ENCODE results near the gene TIMM29. TPM values are rescaled to one million over a fixed set of nuclear protein-coding genes. Genes with fewer than 3 reads are reported as not detected.

TIMM29 gene
- total RNA-seq, 3 donors from 2014 or later (not counting 1 experiment from before 2014, with no cell fraction given) = 20.7 to 30.9 (median 24.1) TPM

- H3K4me3 Mint-ChIP-seq = no peak overlapping the region
- TF ChIP-seq CTCF (IDR thresholded peaks at IDR 0.05) = no peak
- Histone ChIP-seq H3K27me3 (ENCODE audit: control insufficient read depth, insufficient read depth, low read length) (no peaks in the 10 kb centered on the region), H3K9me3 (ENCODE audit: control insufficient read depth, insufficient read depth, low read length) (no peaks in the 10 kb centered on the region), H3K4me3 (ENCODE audit: low read length) (no peak overlapping the region), H3K4me1 (ENCODE audit: control insufficient read depth, insufficient read depth, low read length) (no peaks in the 10 kb centered on the region), H3K27ac (ENCODE audit: low read length) (no peak overlapping the region), H3K36me3 (ENCODE audit: control insufficient read depth, insufficient read depth, low read length) (peaks cover 22% of the 10 kb centered on the region)
- H3K4me1 Mint-ChIP-seq = no peaks in the 10 kb centered on the region
- 95% methylated on average over 19 of the region's 19 CpGs for WGBS (ENCODE audit: insufficient coverage)
- H3K36me3 Mint-ChIP-seq = no peaks in the 10 kb centered on the region
- ATAC-seq = no peak
- DNase-seq = no peak
- no peak overlapping the region for H3K27ac Mint-ChIP-seq
- no peaks in the 10 kb centered on the region for H3K9me3 Mint-ChIP-seq
- H3K27me3 Mint-ChIP-seq (ENCODE audit: low read depth in 2 of 2) = no peaks in the 10 kb centered on the region
- intact Hi-C loops (cut with micrococcal nuclease) = no loop called here
Observed at GRCh38 chr19:10915130-10916091, 13.2 kb upstream of the TIMM29 start.

GRCh38 chr19:10916602-10917001, 12.0 kb upstream of the TIMM29 start:
- no peak for DNase-seq
- Histone ChIP-seq H3K4me3 (ENCODE audit: low read length) (no peak overlapping the region), H3K9me3 (ENCODE audit: control insufficient read depth, insufficient read depth, low read length) (no peaks in the 10 kb centered on the region), H3K4me1 (ENCODE audit: control insufficient read depth, insufficient read depth, low read length) (no peaks in the 10 kb centered on the region), H3K27ac (ENCODE audit: low read length) (no peak overlapping the region), H3K27me3 (ENCODE audit: control insufficient read depth, insufficient read depth, low read length) (no peaks in the 10 kb centered on the region), H3K36me3 (ENCODE audit: control insufficient read depth, insufficient read depth, low read length) (peaks cover 22% of the 10 kb centered on the region)
- H3K27ac Mint-ChIP-seq = no peak overlapping the region
- no peaks in the 10 kb centered on the region for H3K9me3 Mint-ChIP-seq
- ATAC-seq = no peak
- no peaks in the 10 kb centered on the region for H3K27me3 Mint-ChIP-seq (ENCODE audit: low read depth in 2 of 2)
- intact Hi-C loops (cut with micrococcal nuclease) = no loop called here
- 99% methylated on average over 6 of the region's 6 CpGs for WGBS (ENCODE audit: insufficient coverage)
- H3K36me3 Mint-ChIP-seq = no peaks in the 10 kb centered on the region
- H3K4me1 Mint-ChIP-seq = no peaks in the 10 kb centered on the region
- H3K4me3 Mint-ChIP-seq = no peak overlapping the region
- TF ChIP-seq CTCF (IDR thresholded peaks at IDR 0.05) = no peak

GRCh38 chr19:10918359-10918758, 10.3 kb upstream of the TIMM29 start:
- no peaks in the 10 kb centered on the region for H3K9me3 ChIP-seq (ENCODE audit: control insufficient read depth, insufficient read depth, low read length)
- no peaks in the 10 kb centered on the region for H3K4me1 ChIP-seq (ENCODE audit: control insufficient read depth, insufficient read depth, low read length)
- intact Hi-C loops (cut with micrococcal nuclease) = no loop called here
- peaks cover 18% of the 10 kb centered on the region for H3K36me3 ChIP-seq (ENCODE audit: control insufficient read depth, insufficient read depth, low read length)
- Mint-ChIP-seq H3K36me3 (no peaks in the 10 kb centered on the region), H3K4me3 (no peak overlapping the region), H3K27ac (no peak overlapping the region), H3K4me1 (no peaks in the 10 kb centered on the region), H3K9me3 (no peaks in the 10 kb centered on the region), H3K27me3 (ENCODE audit: low read depth in 2 of 2) (no peaks in the 10 kb centered on the region)
- ATAC-seq = no peak
- no peak for DNase-seq
- H3K27me3 ChIP-seq (ENCODE audit: control insufficient read depth, insufficient read depth, low read length) = no peaks in the 10 kb centered on the region
- TF ChIP-seq CTCF (IDR thresholded peaks at IDR 0.05) = no peak
- H3K4me3 ChIP-seq (ENCODE audit: low read length) = no peak overlapping the region
- no peak overlapping the region for H3K27ac ChIP-seq (ENCODE audit: low read length)
- WGBS (ENCODE audit: insufficient coverage) = 95% methylated on average over 11 of the region's 11 CpGs

Measured in natural killer cell (primary cell).